Endothelial cell of umbilical vein (primary cell): Measurements from ENCODE around the gene EDRF1. TPM values are rescaled to one million over a fixed set of nuclear protein-coding genes. Genes with fewer than 3 reads are reported as not detected.

ENCODE experiments used
- BruUV-seq: library from RNA; stranded (reverse); fragments of 400-500 nt; replicated peaks from 2 replicates; lab custom pipeline; 2021; lab: Mats Ljungman, UMichigan
- CTCF ChIA-PET: fragments of 300-600, 350-600 bp; sonication (Branson Sonifier 250); formaldehyde crosslinking; loops from one replicate; lab custom pipeline; 2021; ENCODE audit warnings: antibody characterized with exemption, inconsistent platforms; lab: Charles Lee
- POLR2A ChIA-PET: fragments of 300-600, 350-600 bp; sonication (Branson Sonifier 250); formaldehyde crosslinking; loops from one replicate; lab custom pipeline; 2021; ENCODE audit warnings: antibody characterized with exemption, inconsistent platforms; lab: Charles Lee
- DNase-seq: peaks from one replicate; pipeline ENCODE4 v3.0.0-alpha.2; 2011; ENCODE audit warnings: low read depth, low spot score
- FAIRE-seq: peaks from 2 replicates; lab custom pipeline; 2011; peaks lifted over from hg19 to GRCh38; lab: Jason Lieb, UNC
- H2AFZ ChIP-seq: 2 replicates; pipeline ENCODE4 v1.6.0; 2012; ENCODE audit warnings: low read depth, low read length, control low read depth, inconsistent platforms
- H3K27ac ChIP-seq: 2 replicates; pipeline ENCODE4 v1.5.1; 2011; ENCODE audit warnings: low read depth, mild to moderate bottlenecking, control low read depth, low read length, moderate library complexity; ENCODE audit not compliant: insufficient read depth
- H3K27me3 ChIP-seq, 2 experiments: 2 replicates each; pipeline versions ENCODE4 v1.6.0 to v1.6.1; 2011; ENCODE audit warnings: low read length in 2 of 2, mixed read lengths in 1 of 2; ENCODE audit not compliant: control insufficient read depth in 2 of 2, insufficient read depth in 2 of 2
- H3K36me3 ChIP-seq, 2 experiments: 2 replicates in 1 of 2; 3 replicates in 1 of 2; pipeline ENCODE4 v1.5.1; 2011; ENCODE audit warnings: low read length in 2 of 2, mild to moderate bottlenecking in 1 of 2, moderate library complexity in 1 of 2; ENCODE audit not compliant: control insufficient read depth in 2 of 2, insufficient read depth in 2 of 2; ENCODE audit errors: extremely low read depth in 1 of 2
- H3K4me1 ChIP-seq: 3 replicates; pipeline ENCODE4 v1.5.1; 2011; ENCODE audit warnings: mild to moderate bottlenecking, low read length; ENCODE audit not compliant: control insufficient read depth, insufficient read depth; ENCODE audit errors: extremely low read depth
- H3K4me2 ChIP-seq: 2 replicates; pipeline ENCODE4 v1.6.1; 2011; ENCODE audit warnings: low read length, control low read depth, mixed read lengths; ENCODE audit not compliant: insufficient read depth
- H3K4me3 ChIP-seq, 3 experiments: fragments of 200-600 bp in 1 of 3; sonication (generic), shearing (Covaris generic) in 1 of 3; replicated peaks in 1 of 3; 2 replicates each; pipeline ENCODE4 v1.5.1; 2011 to 2016; ENCODE audit warnings: control low read depth in 3 of 3, low read length in 3 of 3, mild to moderate bottlenecking in 2 of 3, inconsistent platforms in 1 of 3, low read depth in 1 of 3, moderate library complexity in 1 of 3; ENCODE audit not compliant: insufficient read depth in 1 of 3
- H3K79me2 ChIP-seq: 2 replicates; pipeline ENCODE4 v1.6.0; 2012; ENCODE audit warnings: low read length, inconsistent platforms; ENCODE audit not compliant: control insufficient read depth, insufficient read depth
- H3K9ac ChIP-seq: replicated peaks from 2 replicates; pipeline ENCODE3; 2011; ENCODE audit warnings: low read length, control low read depth; ENCODE audit not compliant: insufficient read depth; ENCODE audit errors: extremely low read depth
- H3K9me1 ChIP-seq: replicated peaks from 3 replicates; pipeline ENCODE4 v1.6.0; 2011; ENCODE audit warnings: mild to moderate bottlenecking, low read length; ENCODE audit not compliant: control insufficient read depth, insufficient read depth; ENCODE audit errors: extremely low read depth
- H3K9me3 ChIP-seq: replicated peaks from 2 replicates; pipeline ENCODE4 v1.5.1; 2012; ENCODE audit warnings: low read length, inconsistent platforms; ENCODE audit not compliant: control insufficient read depth, insufficient read depth
- H4K20me1 ChIP-seq: replicated peaks from 2 replicates; pipeline ENCODE3; 2011; ENCODE audit warnings: mild to moderate bottlenecking, low read length; ENCODE audit not compliant: control insufficient read depth, insufficient read depth; ENCODE audit errors: extremely low read depth
- EZH2 ChIP-seq: IDR thresholded peaks from 2 replicates; pipeline ENCODE4 v1.6.1; 2012; ENCODE audit warnings: borderline replicate concordance, low read depth, mild to moderate bottlenecking, moderate library complexity, low read length, inconsistent platforms; ENCODE audit not compliant: severe bottlenecking
- JUN ChIP-seq: IDR thresholded peaks from 2 replicates; pipeline ENCODE4 v1.6.1; 2011; ENCODE audit warnings: borderline replicate concordance, low read depth; ENCODE audit not compliant: insufficient read length, insufficient read depth
- MYC ChIP-seq: IDR thresholded peaks from one replicate; pipeline ENCODE4 v1.6.1; 2011; ENCODE audit warnings: mild to moderate bottlenecking, low read depth, low read length
- dilution Hi-C: fragments of 300-500 bp; cut with MboI; formaldehyde crosslinking; loops from one replicate; pipeline ENCODE4 v1.15.0; 2019; ENCODE audit warnings: low sequenced_read_pairs; ENCODE audit not compliant: extremely low pct_ligation_motif_present
- intact Hi-C: fragments of 100-400 bp; cut with micrococcal nuclease; formaldehyde crosslinking; loops from one replicate; pipeline ENCODE4 v1.10.0; 2022
- polyA plus RNA-seq, 4 experiments: library from polyadenylated mRNA; depleted of rRNA in 3 of 4; stranded (reverse) in 3 of 4; unstranded in 1 of 4; fragments of >200 nt; gene quantifications; 2 replicates each; pipeline versions ENCODE4 v1.2.1 to v1.2.3, GENCODE V29; 2011 to 2012; ENCODE audit warnings: missing spikeins in 1 of 4
- total RNA-seq: library from RNA; stranded (reverse); gene quantifications from 2 replicates; pipeline ENCODE4 v1.2.3, GENCODE V29; 2021
- TF ChIP-seq, protein P1 (sequence below), 2 donors: IDR thresholded peaks; 1 replicate in 1 of 2; 2 replicates in 1 of 2; pipeline ENCODE4 v1.5.1; 2011; ENCODE audit warnings: low read length in 2 of 2, mild to moderate bottlenecking in 2 of 2, moderate library complexity in 2 of 2, control low read depth in 1 of 2, inconsistent platforms in 1 of 2, low read depth in 1 of 2; ENCODE audit not compliant: insufficient read depth in 1 of 2; ENCODE audit errors: extremely low read depth in 1 of 2

Gene EDRF1
- total and polyA plus RNA-seq, 2 donors (not counting 3 experiments of a cell fraction or from before 2014, with no cell fraction given): 11.6 to 27.8 TPM

DNA sequence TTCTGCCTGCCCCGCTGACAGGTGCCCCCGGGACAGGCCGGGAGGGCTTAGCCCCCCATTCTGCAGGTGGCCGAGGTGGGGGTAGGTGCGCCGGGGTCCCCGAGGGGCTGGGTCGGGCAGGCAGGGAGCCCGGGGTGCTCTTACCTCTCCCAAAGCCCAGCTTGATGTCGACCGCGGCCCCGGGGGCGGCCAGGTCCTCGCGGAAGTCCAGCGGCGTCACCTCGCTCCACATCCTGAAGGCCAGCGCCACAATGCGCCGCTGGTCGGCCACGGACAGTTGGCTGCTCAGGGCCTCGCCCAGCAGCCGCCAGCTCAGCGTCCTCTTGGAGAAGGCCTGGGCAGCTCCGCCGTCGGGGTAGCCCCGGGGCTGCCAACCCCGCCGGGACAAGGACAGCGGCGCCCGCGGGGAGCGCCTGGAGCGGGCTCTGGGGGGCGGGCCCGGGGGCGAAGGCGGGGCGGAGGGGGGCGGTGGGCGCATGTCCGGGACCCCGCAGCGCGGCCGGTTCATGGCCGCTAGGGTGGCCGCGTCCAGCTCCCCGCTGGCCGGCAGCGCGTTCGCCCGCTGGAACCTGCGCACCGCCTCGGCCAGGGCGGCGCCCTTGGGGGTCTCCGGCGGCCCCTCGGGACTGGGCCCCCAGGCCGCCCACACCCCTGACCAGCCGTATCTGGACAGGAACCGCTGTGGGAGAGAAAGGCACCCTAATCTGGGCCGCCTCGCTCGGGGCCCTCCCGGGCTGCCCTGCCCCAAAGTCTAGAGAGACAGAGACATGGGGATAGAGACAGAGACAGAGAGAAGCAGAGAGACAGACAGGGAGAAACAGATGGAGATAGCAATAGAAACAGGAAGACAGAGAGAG lies 54.4 kb downstream of the EDRF1 start:
- POLR2A ChIA-PET: no interaction called here
- Histone ChIP-seq H3K9ac (no peak overlapping the region), H3K27ac (no peak overlapping the region), H3K9me3 (no peaks in the 10 kb centered on the region), H3K9me1 (no peaks in the 10 kb centered on the region), H3K4me2 (no peak overlapping the region), H3K4me3 (no peak overlapping the region), H3K36me3 (no peaks in the 10 kb centered on the region), H2AFZ (no peak overlapping the region), H3K4me1 (no peaks in the 10 kb centered on the region), H4K20me1 (no peaks in the 10 kb centered on the region), H3K27me3 (peaks cover 0 to 2% of the 10 kb centered on the region in 2 experiments), H3K79me2 (no peaks in the 10 kb centered on the region)
- no peak for DNase-seq
- BruUV-seq: no TSS peak
- CTCF ChIA-PET: no interaction called here
- no peak for FAIRE-seq
- intact Hi-C loops: no loop called here
- dilution Hi-C loops: no loop called here
- TF ChIP-seq JUN (no peak), EZH2 (no peak), MYC (no peak)
- TF ChIP-seq, protein P1, sequence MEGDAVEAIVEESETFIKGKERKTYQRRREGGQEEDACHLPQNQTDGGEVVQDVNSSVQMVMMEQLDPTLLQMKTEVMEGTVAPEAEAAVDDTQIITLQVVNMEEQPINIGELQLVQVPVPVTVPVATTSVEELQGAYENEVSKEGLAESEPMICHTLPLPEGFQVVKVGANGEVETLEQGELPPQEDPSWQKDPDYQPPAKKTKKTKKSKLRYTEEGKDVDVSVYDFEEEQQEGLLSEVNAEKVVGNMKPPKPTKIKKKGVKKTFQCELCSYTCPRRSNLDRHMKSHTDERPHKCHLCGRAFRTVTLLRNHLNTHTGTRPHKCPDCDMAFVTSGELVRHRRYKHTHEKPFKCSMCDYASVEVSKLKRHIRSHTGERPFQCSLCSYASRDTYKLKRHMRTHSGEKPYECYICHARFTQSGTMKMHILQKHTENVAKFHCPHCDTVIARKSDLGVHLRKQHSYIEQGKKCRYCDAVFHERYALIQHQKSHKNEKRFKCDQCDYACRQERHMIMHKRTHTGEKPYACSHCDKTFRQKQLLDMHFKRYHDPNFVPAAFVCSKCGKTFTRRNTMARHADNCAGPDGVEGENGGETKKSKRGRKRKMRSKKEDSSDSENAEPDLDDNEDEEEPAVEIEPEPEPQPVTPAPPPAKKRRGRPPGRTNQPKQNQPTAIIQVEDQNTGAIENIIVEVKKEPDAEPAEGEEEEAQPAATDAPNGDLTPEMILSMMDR (IDR thresholded peaks at IDR 0.05; ENCODE audit: extremely low read depth in 1 of 2, insufficient read depth in 1 of 2, low read depth in 1 of 2, low read length in 2 of 2): no peak
